Measurements from ENCODE around the gene PANK2.

DNA sequence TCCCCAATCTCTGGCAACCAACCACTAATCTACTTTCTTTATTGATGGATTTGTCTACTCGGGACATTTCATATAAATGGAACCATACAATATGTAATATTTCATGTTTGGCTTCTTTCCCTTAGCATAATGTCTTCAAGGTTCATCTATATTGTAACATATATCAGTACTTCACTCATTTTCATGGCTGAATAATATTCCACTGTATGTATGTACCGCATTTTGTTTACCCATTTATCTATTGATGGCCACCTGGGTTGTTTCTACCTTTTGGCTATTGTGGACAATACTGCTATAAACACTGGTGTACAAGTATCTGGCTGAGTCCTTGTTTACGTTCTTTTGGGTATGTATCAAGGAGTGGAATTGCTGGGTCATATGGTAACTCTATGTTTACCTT is 48.4 kb downstream of the PANK2 start:
- no peak for TF ChIP-seq POLR2A (IDR thresholded peaks at IDR 0.05; ENCODE audit: low read length)
- TF ChIP-seq GATA1 (IDR thresholded peaks at IDR 0.05; ENCODE audit: low read depth, low read length): no peak

Measured in erythroblast (primary cell).